ENCODE data around the gene EFTUD2.

DNA sequence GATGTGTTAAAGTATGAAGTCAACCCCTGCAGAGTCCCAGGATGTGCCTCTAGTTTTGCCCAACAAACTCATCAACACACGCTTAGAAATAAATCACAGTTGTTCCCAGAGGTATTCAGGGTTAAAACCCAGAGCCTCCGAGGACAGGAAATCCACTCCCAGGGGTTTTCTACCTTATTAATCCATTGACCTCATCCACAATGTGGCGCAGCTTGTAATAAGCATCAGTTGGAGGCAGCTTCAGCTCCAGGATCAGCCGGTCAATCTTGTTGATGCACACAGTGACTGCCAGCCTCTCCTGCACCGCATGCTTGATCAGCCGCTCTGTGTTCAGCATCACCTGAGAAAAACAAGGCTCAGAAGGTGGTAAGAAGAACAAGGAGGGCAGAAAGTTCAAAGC is 23.5 kb downstream of the EFTUD2 start:
- TF ChIP-seq POLR2A (IDR thresholded peaks at IDR 0.05) (no peak), EP300 (IDR thresholded peaks at IDR 0.05) (no peak)
- TF ChIP-seq, protein P1, sequence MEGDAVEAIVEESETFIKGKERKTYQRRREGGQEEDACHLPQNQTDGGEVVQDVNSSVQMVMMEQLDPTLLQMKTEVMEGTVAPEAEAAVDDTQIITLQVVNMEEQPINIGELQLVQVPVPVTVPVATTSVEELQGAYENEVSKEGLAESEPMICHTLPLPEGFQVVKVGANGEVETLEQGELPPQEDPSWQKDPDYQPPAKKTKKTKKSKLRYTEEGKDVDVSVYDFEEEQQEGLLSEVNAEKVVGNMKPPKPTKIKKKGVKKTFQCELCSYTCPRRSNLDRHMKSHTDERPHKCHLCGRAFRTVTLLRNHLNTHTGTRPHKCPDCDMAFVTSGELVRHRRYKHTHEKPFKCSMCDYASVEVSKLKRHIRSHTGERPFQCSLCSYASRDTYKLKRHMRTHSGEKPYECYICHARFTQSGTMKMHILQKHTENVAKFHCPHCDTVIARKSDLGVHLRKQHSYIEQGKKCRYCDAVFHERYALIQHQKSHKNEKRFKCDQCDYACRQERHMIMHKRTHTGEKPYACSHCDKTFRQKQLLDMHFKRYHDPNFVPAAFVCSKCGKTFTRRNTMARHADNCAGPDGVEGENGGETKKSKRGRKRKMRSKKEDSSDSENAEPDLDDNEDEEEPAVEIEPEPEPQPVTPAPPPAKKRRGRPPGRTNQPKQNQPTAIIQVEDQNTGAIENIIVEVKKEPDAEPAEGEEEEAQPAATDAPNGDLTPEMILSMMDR (IDR thresholded peaks at IDR 0.05) = no peak

Measured in upper lobe of left lung (tissue), 4 donors.